Activated T-helper 2 cell treated with anti-CD3 and anti-CD28 coated beads, Interferon-gamma antibody, Interleukin-2, Interleukin-4, amounts not matched to agents 10 μg/mL and 5 μg/mL and 100 μg/mL, durations not matched to agents 14 hours and 24 hours and 36 hours (primary cell): Measurements from ENCODE around the gene LINGO3. TPM values are rescaled to one million over a fixed set of nuclear protein-coding genes. Genes with fewer than 3 reads are reported as not detected.
A peak's percentile ranks its signal among the peaks of the same experiment; 100 is the strongest.
"Not testable (repeated sequence)": the region's sequence is repeated elsewhere in the genome, so short reads cannot be mapped to it uniquely, and the experiment has no call there.

Experiments
- DNase-seq: peaks from one replicate; pipeline ENCODE4 v3.0.0; 2021; ENCODE audit warnings: low spot score
- H3K27ac Mint-ChIP-seq: one replicate; pipeline ENCODE4 v1.8.0; 2021; ENCODE audit warnings: mixed read lengths
- H3K27me3 Mint-ChIP-seq: one replicate; pipeline ENCODE4 v1.8.0; 2021; ENCODE audit warnings: low read depth, mixed read lengths
- H3K36me3 Mint-ChIP-seq: one replicate; pipeline ENCODE4 v1.8.0; 2021; ENCODE audit warnings: low read depth, mixed read lengths
- H3K4me1 Mint-ChIP-seq: one replicate; pipeline ENCODE4 v1.8.0; 2021; ENCODE audit warnings: low read depth, mixed read lengths
- H3K4me3 Mint-ChIP-seq: one replicate; pipeline ENCODE4 v1.8.0; 2021; ENCODE audit warnings: low read depth, mild to moderate bottlenecking, moderate library complexity, mixed read lengths
- H3K9me3 Mint-ChIP-seq: one replicate; pipeline ENCODE4 v1.8.0; 2021; ENCODE audit warnings: mixed read lengths
- intact Hi-C: fragments of 100-400 bp; cut with micrococcal nuclease; formaldehyde crosslinking; loops from one replicate; pipeline ENCODE4 v1.15.1; 2023
- total RNA-seq: library from RNA; stranded (reverse); gene quantifications from 2 replicates; pipeline ENCODE4 v1.2.3, GENCODE V29; 2022

LINGO3 gene
- total RNA-seq, 1 donor from 2014 or later: 0.23 TPM

DNA sequence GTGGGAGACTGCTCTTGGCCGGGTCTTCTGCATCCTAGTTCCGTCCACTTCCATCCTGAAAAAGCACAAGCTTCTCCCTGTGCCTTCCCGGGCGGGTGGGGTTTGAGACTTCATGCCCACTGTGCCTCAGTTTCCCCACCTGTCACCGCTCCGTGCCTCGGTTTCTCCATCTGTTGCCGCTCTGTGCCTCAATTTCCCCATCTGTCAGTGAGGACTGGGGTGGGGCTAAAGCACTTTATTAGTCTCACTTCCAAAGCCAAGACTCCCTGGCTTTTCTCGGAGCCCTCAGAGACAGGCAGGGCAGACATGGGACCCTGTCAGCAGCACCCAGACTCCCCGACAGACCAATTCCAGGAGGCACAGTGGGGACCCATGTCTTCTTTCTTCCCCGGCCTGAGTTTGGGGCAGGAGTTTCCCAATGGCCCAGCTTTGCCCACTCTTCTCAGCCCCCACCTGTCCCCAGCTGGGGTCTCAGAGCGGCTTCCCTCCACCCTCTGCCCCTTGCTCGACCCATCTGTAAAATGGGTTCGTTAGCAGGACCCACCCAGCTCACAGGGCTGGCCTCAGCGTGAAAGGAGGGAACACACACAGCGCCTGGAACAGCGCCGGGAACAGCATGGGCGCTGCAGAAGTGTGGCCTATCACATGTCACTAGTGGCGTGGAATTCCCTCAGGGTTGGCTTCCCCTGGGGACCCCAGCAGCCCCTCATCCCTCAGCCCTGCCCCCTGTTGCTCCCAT, 21.4 kb downstream of the LINGO3 start:
- peaks cover 19% of the 10 kb centered on the region for H3K4me1 Mint-ChIP-seq
- no peak overlapping the region for H3K27ac Mint-ChIP-seq
- peaks cover 6% of the 10 kb centered on the region for H3K27me3 Mint-ChIP-seq
- intact Hi-C loops: no loop called here
- H3K4me3 Mint-ChIP-seq: no peak overlapping the region
- no peaks in the 10 kb centered on the region for H3K9me3 Mint-ChIP-seq
- DNase-seq: no peak
- peaks cover 8% of the 10 kb centered on the region for H3K36me3 Mint-ChIP-seq

DNA sequence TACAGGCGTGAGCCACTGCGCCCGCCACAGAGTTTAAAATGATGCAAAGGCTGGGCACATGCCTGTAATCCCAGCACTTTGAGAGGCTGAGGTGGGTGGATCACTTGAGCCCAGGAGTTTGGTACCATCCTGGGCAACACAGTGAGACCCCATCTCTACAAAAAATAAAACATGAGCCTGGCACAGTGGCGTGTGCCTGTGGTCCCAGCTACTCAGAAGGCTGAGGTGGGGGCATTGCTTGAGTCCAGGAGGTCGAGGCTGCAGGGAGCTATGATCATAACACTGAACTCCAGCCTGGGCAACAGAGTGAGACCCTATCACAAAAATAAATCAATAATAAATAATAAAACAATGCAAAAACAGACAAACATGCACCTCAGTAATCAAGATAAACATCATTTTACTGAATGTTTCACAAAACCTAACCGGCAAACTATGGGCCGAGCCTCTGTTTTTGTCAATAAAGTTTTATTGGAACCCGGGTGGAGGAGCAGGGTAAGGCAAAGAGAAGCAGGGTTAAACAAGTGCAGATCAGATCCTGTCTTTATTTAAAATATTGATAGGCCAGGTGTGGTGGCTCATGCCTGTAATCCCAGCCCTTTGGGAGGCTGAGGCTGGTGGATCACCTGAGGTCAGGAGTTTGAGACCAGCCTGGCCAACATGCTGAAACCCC, 24.0 kb downstream of the LINGO3 start:
- Mint-ChIP-seq H3K36me3 (peaks cover under 1% of the 10 kb centered on the region), H3K9me3 (no peaks in the 10 kb centered on the region), H3K4me1 (peaks cover 12% of the 10 kb centered on the region), H3K27me3 (peaks cover 5% of the 10 kb centered on the region), H3K27ac (no peak overlapping the region), H3K4me3 (no peak overlapping the region)
- no peak for DNase-seq
- intact Hi-C loops: no loop called here

DNA sequence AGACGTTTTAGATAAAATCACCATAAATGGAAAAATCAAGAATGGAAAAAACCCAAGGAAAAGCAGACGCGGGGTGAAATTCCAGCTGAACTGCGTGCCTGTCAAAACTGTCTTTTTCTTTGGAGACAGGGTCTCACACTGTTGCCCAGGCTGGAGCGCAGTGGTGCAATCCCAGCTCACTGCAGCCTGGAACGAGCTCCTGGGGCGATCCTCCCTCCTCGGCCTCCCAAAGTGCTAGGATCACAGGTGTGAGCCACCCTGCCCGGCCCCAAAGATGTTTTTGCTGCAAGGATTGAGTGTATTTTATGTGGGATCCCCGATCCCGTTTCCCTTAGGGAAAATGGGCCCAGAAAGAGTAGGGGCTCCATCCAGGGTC, 25.1 kb downstream of the LINGO3 start:
- Mint-ChIP-seq H3K9me3 (no peaks in the 10 kb centered on the region), H3K4me3 (peak overlapping the region; percentile 7), H3K4me1 (peaks cover 4% of the 10 kb centered on the region), H3K36me3 (no peaks in the 10 kb centered on the region), H3K27me3 (peaks cover 5% of the 10 kb centered on the region), H3K27ac (no peak overlapping the region)
- intact Hi-C loops: no loop called here
- DNase-seq: no peak

- Mint-ChIP-seq H3K9me3 (no peaks in the 10 kb centered on the region), H3K4me1 (peaks cover 4% of the 10 kb centered on the region), H3K27me3 (peaks cover 5% of the 10 kb centered on the region), H3K27ac (peak within 1 kb of the TSS; percentile 28), H3K36me3 (peaks cover 1% of the 10 kb centered on the region), H3K4me3 (peak within 1 kb of the TSS; percentile 51)
- intact Hi-C loops: no loop called here
- no peak for DNase-seq
These were observed 25.7 kb downstream of the LINGO3 start, which contains the start of gene PEAK3 for GRCh38 chr19:2282062-2282861. PEAK3 (minus strand) TSS chr19:2282175; CDS start chr19:2280931, 1,244 bp downstream.

DNA sequence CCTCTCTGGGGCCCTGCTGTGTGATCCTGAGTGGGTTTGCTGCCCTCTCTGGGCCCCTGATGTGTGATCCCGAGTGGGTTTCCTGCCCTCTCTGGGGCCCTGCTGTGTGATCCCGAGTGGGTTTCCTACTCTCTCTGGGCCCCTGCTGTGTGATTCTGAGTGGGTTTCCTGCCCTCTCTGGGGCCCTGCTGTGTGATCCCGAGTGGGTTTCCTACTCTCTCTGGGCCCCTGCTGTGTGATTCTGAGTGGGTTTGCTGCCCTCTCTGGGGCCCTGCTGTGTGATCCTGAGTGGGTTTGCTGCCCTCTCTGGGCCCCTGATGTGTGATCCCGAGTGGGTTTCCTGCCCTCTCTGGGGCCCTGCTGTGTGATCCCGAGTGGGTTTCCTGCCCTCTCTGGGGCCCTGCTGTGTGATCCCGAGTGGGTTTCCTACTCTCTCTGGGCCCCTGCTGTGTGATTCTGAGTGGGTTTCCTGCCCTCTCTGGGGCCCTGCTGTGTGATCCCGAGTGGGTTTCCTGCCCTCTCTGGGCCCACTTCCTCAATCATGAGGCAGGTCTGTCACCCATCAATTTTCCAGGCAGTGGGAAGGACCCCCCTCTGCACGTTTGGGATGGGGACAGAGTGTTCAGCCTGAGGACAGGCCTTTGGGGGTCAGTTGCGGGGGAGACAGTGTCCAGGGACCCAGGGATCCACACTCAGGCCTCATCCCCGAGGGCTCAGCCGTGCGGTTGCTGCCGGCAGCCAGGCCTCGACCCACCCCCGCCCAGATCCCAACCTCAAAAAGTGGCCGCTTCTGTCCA, 26.5 kb downstream of the LINGO3 start:
- H3K27ac Mint-ChIP-seq, H3K36me3 Mint-ChIP-seq, DNase-seq: not testable (repeated sequence)

DNA sequence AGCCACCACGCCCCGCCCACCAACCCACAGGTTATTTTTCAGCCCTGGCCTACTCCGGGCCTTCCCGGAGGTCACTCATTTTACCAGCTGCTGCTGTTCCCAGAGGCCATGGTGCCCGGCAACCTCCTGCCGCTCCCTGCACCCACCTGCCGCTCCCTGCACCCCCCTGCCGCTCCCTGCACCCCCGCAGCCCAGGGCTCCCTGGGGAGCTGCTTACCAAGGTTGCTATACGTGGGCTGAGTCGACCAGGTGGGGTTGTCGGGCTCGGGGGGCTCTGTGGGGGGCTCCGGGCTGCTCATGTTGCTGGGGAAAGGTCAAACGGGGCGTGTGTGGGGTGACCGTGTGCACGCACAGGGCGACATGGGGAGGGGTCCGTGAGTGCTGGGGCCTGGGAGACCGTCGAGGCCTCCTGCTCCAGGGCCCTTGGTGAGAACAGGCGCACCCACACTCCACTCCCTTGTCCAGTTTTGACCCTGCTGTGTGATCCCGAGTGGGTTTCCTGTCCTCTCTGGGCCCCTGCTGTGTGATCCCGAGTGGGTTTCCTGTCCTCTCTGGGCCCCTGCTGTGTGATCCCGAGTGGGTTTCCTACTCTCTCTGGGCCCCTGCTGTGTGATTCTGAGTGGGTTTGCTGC, 27.2 kb downstream of the LINGO3 start:
- DNase-seq: no peak
- H3K4me3 Mint-ChIP-seq: no peak overlapping the region
- H3K9me3 Mint-ChIP-seq: no peaks in the 10 kb centered on the region

More for the DNA sequence above, 26.5 kb downstream of the LINGO3 start:
- H3K9me3 Mint-ChIP-seq, H3K27me3 Mint-ChIP-seq, intact Hi-C loops, H3K4me3 Mint-ChIP-seq, H3K4me1 Mint-ChIP-seq: not testable (repeated sequence)

DNA sequence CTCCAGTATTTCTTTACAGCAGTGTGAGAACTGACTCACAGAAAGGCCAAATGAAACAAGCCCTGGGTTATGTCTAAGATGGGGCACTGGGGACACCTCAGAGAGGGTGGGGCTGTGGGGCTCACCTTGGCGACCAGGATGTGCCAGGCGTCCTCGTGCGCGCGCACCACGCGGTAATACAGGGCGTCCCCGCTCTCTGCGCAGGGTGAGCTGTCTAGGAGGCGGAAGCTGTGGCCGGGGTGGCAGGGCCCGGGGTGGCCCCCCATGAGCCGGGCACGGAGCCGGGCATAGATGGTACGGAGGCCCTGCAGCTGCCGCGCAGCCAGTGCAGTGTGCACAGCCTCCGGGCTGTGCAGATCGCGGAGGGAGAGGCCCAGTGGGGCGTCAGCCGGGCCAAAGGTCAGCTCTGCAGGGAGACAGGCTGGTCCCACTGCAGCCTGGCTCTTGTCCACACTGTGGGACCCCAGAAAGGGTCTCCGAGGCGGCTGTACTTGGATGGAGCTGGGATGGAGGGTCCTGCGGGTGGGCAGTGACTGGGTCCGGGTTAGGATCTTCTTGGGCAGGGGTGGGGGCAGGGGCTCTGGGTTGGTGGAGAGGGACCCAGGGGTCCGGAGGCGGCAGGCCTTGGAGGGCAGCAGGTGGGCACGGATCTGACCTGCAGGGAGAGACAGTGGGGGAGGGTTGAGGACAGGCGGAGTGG, 29.3 kb downstream of the LINGO3 start:
- Mint-ChIP-seq H3K36me3 (peaks cover 17% of the 10 kb centered on the region), H3K4me3 (no peak overlapping the region), H3K4me1 (peaks cover 16% of the 10 kb centered on the region), H3K9me3 (no peaks in the 10 kb centered on the region), H3K27me3 (peaks cover 5% of the 10 kb centered on the region), H3K27ac (no peak overlapping the region)
- no peak for DNase-seq
- intact Hi-C loops: loop anchor here (10.0 kb wide), 1 partner anchor 346 kb away; no protein-coding TSS in a partner anchor

More for the DNA sequence above, 27.2 kb downstream of the LINGO3 start:
- Mint-ChIP-seq H3K27ac (no peak overlapping the region), H3K27me3 (peaks cover 5% of the 10 kb centered on the region), H3K4me1 (peaks cover 4% of the 10 kb centered on the region), H3K36me3 (peaks cover 4% of the 10 kb centered on the region)
- intact Hi-C loops: no loop called here

GRCh38 chr19:2277138-2277537, 30.8 kb downstream of the LINGO3 start:
- H3K27me3 Mint-ChIP-seq: no peaks in the 10 kb centered on the region
- H3K4me3 Mint-ChIP-seq: no peak overlapping the region
- DNase-seq: no peak
- intact Hi-C loops: loop anchor here (10.0 kb wide), 1 partner anchor 348 kb away; no protein-coding TSS in a partner anchor
- peaks cover 31% of the 10 kb centered on the region for H3K36me3 Mint-ChIP-seq
- no peaks in the 10 kb centered on the region for H3K9me3 Mint-ChIP-seq
- H3K27ac Mint-ChIP-seq: no peak overlapping the region
- H3K4me1 Mint-ChIP-seq: peaks cover 21% of the 10 kb centered on the region

DNA sequence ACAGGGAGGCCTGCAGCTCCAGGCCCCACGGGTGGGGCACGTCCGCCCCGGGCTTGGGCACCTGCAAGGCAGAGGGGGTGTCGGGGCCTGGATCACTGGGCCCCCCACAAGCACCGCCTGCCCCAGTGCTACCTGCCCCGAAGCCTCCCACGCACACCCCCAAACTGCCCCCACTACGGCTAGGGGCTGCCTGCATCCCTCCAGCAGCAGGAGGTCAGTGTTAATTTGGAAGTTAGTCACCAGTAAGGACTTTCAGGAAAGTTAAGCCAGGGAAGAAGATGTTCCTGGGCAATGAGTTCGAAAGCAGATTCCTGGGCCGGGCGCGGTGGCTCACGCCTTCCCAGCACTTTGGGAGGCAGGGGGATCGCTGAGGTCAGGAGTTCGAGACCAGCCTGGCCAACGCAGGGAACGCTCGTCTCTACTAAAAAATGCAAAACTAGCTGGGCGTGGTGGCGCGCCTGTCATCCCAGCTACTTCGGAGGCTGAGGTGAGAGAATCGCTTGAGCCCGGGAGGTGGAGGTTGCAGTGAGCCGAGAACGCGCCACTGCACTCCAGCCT, 31.4 kb downstream of the LINGO3 start:
- peaks cover 36% of the 10 kb centered on the region for H3K36me3 Mint-ChIP-seq
- H3K4me1 Mint-ChIP-seq: peaks cover 22% of the 10 kb centered on the region
- H3K9me3 Mint-ChIP-seq: no peaks in the 10 kb centered on the region
- intact Hi-C loops: loop anchor here (10.0 kb wide), 1 partner anchor 348 kb away; no protein-coding TSS in a partner anchor
- no peak for DNase-seq
- H3K27ac Mint-ChIP-seq: no peak overlapping the region
- H3K4me3 Mint-ChIP-seq: no peak overlapping the region
- no peaks in the 10 kb centered on the region for H3K27me3 Mint-ChIP-seq

DNA sequence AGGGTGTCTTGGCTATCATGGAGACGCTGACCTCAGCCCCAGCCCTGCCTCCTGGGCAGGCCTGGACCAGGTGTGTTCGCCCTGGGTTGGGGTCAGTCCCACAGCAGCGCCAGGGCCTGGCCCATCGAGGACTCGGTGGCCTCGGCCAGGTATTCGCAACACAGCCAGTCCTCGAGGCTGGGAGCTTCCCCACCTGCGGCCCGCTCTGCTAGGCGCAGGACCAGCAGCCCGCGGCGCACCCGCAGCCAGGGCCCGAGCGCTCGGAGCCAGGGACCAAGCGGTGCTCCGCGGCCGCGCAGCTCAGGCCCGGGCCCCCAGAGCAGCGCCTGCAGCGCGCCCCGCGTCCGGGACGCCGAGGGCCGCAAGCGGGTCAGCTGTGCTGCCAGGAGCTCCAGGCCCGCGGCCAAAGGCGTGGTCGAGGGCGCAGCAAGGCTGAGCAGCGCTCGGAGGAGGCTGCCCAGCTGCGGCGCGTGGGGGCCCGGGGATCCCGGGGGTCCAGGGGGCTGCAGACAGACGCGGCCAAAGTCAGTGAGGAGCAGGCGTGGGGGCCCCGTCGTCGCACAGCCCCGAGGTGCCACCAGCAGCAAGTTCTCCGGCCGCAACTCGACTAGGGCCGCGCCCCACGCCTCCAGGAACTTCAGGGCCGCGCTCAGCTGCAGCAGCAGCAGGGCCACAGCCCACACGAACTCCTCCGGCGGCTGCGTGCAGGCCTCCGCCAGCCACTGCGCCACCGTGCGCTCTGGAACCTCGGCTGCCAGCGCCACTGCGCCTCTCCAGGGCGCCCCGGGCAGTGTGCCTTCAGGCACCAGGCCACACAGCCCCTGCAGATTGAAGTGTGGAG, 32.1 kb downstream of the LINGO3 start:
- H3K4me3 Mint-ChIP-seq: no peak overlapping the region
- peaks cover 25% of the 10 kb centered on the region for H3K4me1 Mint-ChIP-seq
- H3K9me3 Mint-ChIP-seq: no peaks in the 10 kb centered on the region
- no peak for DNase-seq
- peaks cover 41% of the 10 kb centered on the region for H3K36me3 Mint-ChIP-seq
- intact Hi-C loops: loop anchor here (2.0 to 10.0 kb wide), 2 partner anchors 115 to 349 kb away; no protein-coding TSS in a partner anchor
- no peak overlapping the region for H3K27ac Mint-ChIP-seq
- no peaks in the 10 kb centered on the region for H3K27me3 Mint-ChIP-seq
